IMR-90 (cell line): ENCODE data around the gene SLC35B2. TPM values are rescaled to one million over a fixed set of nuclear protein-coding genes. Genes with fewer than 3 reads are reported as not detected.

ENCODE experiments used
- ATAC-seq: fragments of 200-7000 bp; cut with Tn5 transposase; 2 replicates; pipeline ENCODE4 v1.9.1; 2020; ENCODE audit warnings: low read depth, mild to moderate bottlenecking, moderate library complexity
- BruUV-seq: library from RNA; stranded (reverse); fragments of 400-500 nt; replicated peaks from 2 replicates; lab custom pipeline; 2021; lab: Mats Ljungman, UMichigan
- CTCF ChIA-PET: fragments of 300-600 bp; formaldehyde crosslinking; extraction: SDS; loops from one replicate; lab custom pipeline; 2021; ENCODE audit warnings: antibody characterized with exemption; lab: Yijun Ruan, JAX
- POLR2A ChIA-PET: fragments of 300-600 bp; sonication (Branson Sonifier 250); formaldehyde crosslinking; loops from one replicate; lab custom pipeline; 2022; ENCODE audit warnings: antibody characterized with exemption; ENCODE audit not compliant: unreplicated experiment; lab: Charles Lee
- DNase-seq: peaks from one replicate; pipeline ENCODE4 v3.0.0; 2013
- H2AFZ ChIP-seq: replicated peaks from 2 replicates; pipeline ENCODE3; 2013; ENCODE audit warnings: low read length, mild to moderate bottlenecking; ENCODE audit not compliant: poor library complexity
- H2AK5ac ChIP-seq: 2 replicates; pipeline ENCODE4 v1.6.1; 2013; ENCODE audit warnings: low read depth, low read length, inconsistent platforms
- H2AK9ac ChIP-seq: replicated peaks from 2 replicates; pipeline ENCODE3; 2013; ENCODE audit warnings: mild to moderate bottlenecking, low read depth, low read length, moderate library complexity; ENCODE audit not compliant: poor library complexity
- H2BK120ac ChIP-seq: 2 replicates; pipeline ENCODE4 v1.6.1; 2013; ENCODE audit warnings: low read depth, low read length, inconsistent platforms
- H2BK15ac ChIP-seq: 3 replicates; pipeline ENCODE4 v1.6.1; 2013; ENCODE audit warnings: low read depth, low read length, inconsistent platforms
- H2BK20ac ChIP-seq: 2 replicates; pipeline ENCODE4 v1.6.1; 2013; ENCODE audit warnings: low read depth, mild to moderate bottlenecking, inconsistent platforms, low read length, moderate library complexity
- H2BK5ac ChIP-seq: 2 replicates; pipeline ENCODE4 v1.6.1; 2013; ENCODE audit warnings: mild to moderate bottlenecking, low read depth, low read length, inconsistent platforms; ENCODE audit not compliant: poor library complexity, severe bottlenecking
- H3K14ac ChIP-seq: replicated peaks from 2 replicates; pipeline ENCODE4 v1.6.1; 2013; ENCODE audit warnings: low read depth, low read length, inconsistent platforms
- H3K18ac ChIP-seq: 2 replicates; pipeline ENCODE4 v1.6.1; 2013; ENCODE audit warnings: low read depth, low read length, control low read depth
- H3K23ac ChIP-seq: 2 replicates; pipeline ENCODE4 v1.6.1; 2013; ENCODE audit warnings: low read depth, low read length, inconsistent platforms
- H3K27ac ChIP-seq: 2 replicates; pipeline ENCODE4 v1.5.1; 2013; ENCODE audit warnings: mild to moderate bottlenecking, control low read depth, low read length; ENCODE audit not compliant: insufficient read depth
- H3K27me3 ChIP-seq: 2 replicates; pipeline ENCODE4 v1.6.1; 2013; ENCODE audit warnings: low read length; ENCODE audit not compliant: control insufficient read depth, insufficient read depth
- H3K36me3 ChIP-seq: 2 replicates; pipeline ENCODE4 v1.6.1; 2013; ENCODE audit warnings: low read length, mixed read lengths; ENCODE audit not compliant: control insufficient read depth, insufficient read depth
- H3K4ac ChIP-seq: 2 replicates; pipeline ENCODE4 v1.6.1; 2013; ENCODE audit warnings: low read depth, low read length, inconsistent platforms
- H3K4me1 ChIP-seq: 2 replicates; pipeline ENCODE4 v1.6.1; 2013; ENCODE audit warnings: low read length, mixed read lengths; ENCODE audit not compliant: control insufficient read depth, insufficient read depth
- H3K4me2 ChIP-seq: 2 replicates; pipeline ENCODE4 v1.6.1; 2013; ENCODE audit warnings: low read depth, mild to moderate bottlenecking, control low read depth, low read length, moderate library complexity
- H3K4me3 ChIP-seq: 2 replicates; pipeline ENCODE4 v1.5.1; 2013; ENCODE audit warnings: low read depth, mild to moderate bottlenecking, control low read depth, low read length, moderate library complexity; ENCODE audit not compliant: insufficient read depth
- H3K56ac ChIP-seq: 2 replicates; pipeline ENCODE4 v1.6.1; 2013; ENCODE audit warnings: low read length, inconsistent platforms; ENCODE audit not compliant: insufficient read depth; ENCODE audit errors: extremely low read depth
- H3K79me1 ChIP-seq, 2 experiments: 2 replicates each; pipeline ENCODE4 v1.6.1; 2013; ENCODE audit warnings: low read length in 2 of 2, inconsistent platforms in 1 of 2, low read depth in 1 of 2
- H3K9ac ChIP-seq: 2 replicates; pipeline ENCODE4 v1.6.1; 2013; ENCODE audit warnings: low read depth, low read length, control low read depth
- H3K9me1 ChIP-seq: 2 replicates; pipeline ENCODE4 v1.6.1; 2013; ENCODE audit warnings: low read length, inconsistent platforms; ENCODE audit not compliant: insufficient read depth
- H3K9me3 ChIP-seq: 2 replicates; pipeline ENCODE4 v1.6.1; 2013; ENCODE audit warnings: low read length; ENCODE audit not compliant: control insufficient read depth, insufficient read depth
- H4K20me1 ChIP-seq: 2 replicates; pipeline ENCODE4 v1.6.1; 2013; ENCODE audit warnings: low read length, inconsistent platforms; ENCODE audit not compliant: insufficient read depth
- H4K5ac ChIP-seq: 2 replicates; pipeline ENCODE4 v1.6.1; 2013; ENCODE audit warnings: mild to moderate bottlenecking, low read depth, low read length, control low read depth
- H4K8ac ChIP-seq, 2 experiments: 2 replicates each; pipeline ENCODE4 v1.6.1; 2013; ENCODE audit warnings: low read depth in 2 of 2, low read length in 2 of 2, control low read depth in 1 of 2, inconsistent platforms in 1 of 2
- H4K91ac ChIP-seq: 2 replicates; pipeline ENCODE4 v1.6.1; 2013; ENCODE audit warnings: low read depth, low read length, inconsistent platforms; ENCODE audit not compliant: insufficient read depth
- BHLHE40 ChIP-seq: fragments of 150-350 bp; IDR thresholded peaks from 2 replicates; pipeline ENCODE4 v1.6.1; 2016; ENCODE audit warnings: mild to moderate bottlenecking, low read depth, low read length
- CEBPB ChIP-seq: IDR thresholded peaks from 2 replicates; pipeline ENCODE4 v1.6.1; 2012; ENCODE audit warnings: low read depth, low read length, improper control_type of control experiment
- MAFK ChIP-seq: IDR thresholded peaks from 2 replicates; pipeline ENCODE4 v1.6.1; 2012; ENCODE audit warnings: low read depth, low read length, improper control_type of control experiment
- NFE2L2 ChIP-seq: fragments of 150-350 bp; IDR thresholded peaks from 2 replicates; pipeline ENCODE4 v1.6.1; 2016; ENCODE audit warnings: low read depth, mild to moderate bottlenecking, low read length
- POLR2A ChIP-seq: IDR thresholded peaks from 2 replicates; pipeline ENCODE4 v1.6.1; 2012; ENCODE audit warnings: mild to moderate bottlenecking, low read depth, low read length
- RAD21 ChIP-seq: IDR thresholded peaks from 2 replicates; pipeline ENCODE4 v1.6.1; 2012; ENCODE audit warnings: low read length, improper control_type of control experiment
- SMC3 ChIP-seq: fragments of 150-350 bp; IDR thresholded peaks from 2 replicates; pipeline ENCODE4 v1.6.1; 2016; ENCODE audit warnings: low read depth, mild to moderate bottlenecking, antibody characterized with exemption, low read length, moderate library complexity
- WGBS, 2 experiments: methylation state at CpG; one replicate each; pipeline versions ENCODE4 v1.1.5 to v1.1.7; 2013; ENCODE audit warnings: missing lambda C conversion rate in 2 of 2; ENCODE audit not compliant: insufficient read length in 1 of 2; ENCODE audit errors: extremely low coverage in 2 of 2; 5-methylcytosine and 5-hydroxymethylcytosine counted together
- dilution Hi-C: fragments of 300-500 bp; cut with HindIII; formaldehyde crosslinking; loops from one replicate; pipeline ENCODE4 v1.14.3; 2018; ENCODE audit warnings: low sequenced_read_pairs; ENCODE audit not compliant: unreplicated experiment
- in situ Hi-C: fragments of 300-500 bp; cut with MboI; formaldehyde crosslinking; loops from 3 replicates; pipeline ENCODE4 v1.14.3; 2019; ENCODE audit warnings: low sequenced_read_pairs, inconsistent platforms, mixed read lengths
- intact Hi-C: fragments of 100-400 bp; cut with micrococcal nuclease; formaldehyde crosslinking; loops from 2 replicates; pipeline ENCODE4 v1.10.0; 2022
- polyA plus RNA-seq, 3 experiments: library from polyadenylated mRNA; depleted of rRNA; stranded (reverse); fragments of >200 nt; gene quantifications; 2 replicates each; pipeline ENCODE4 v1.2.3, GENCODE V29; 2012; ENCODE audit warnings: low replicate concordance in 1 of 3
- total RNA-seq: library from RNA; depleted of rRNA; stranded (reverse); fragments of >200 nt; gene quantifications from 2 replicates; pipeline ENCODE4 v1.2.3, GENCODE V29; 2012
- TF ChIP-seq, protein P1 (sequence below): conservative IDR thresholded peaks from 2 replicates; pipeline ENCODE4 v1.5.1; 2012; ENCODE audit warnings: mild to moderate bottlenecking, low read depth, low read length, improper control_type of control experiment

SLC35B2 gene
- total and polyA plus RNA-seq, 2 of the 4 experiments (the other 2 are of a cell fraction) = 51.4 to 89.9 TPM

- ChIA-PET POLR2A (no interaction called here), CTCF (interaction anchor here (0.7 to 1.8 kb wide), 3 partner anchors 10 to 72 kb away, joined by 3 to 4 read pairs (median 4); no protein-coding TSS in a partner anchor)
- Histone ChIP-seq H4K5ac (no peak overlapping the region), H3K9me1 (peaks cover 14% of the 10 kb centered on the region), H2AK9ac (no peak overlapping the region), H2BK20ac (no peak overlapping the region), H3K4me3 (no peak overlapping the region), H4K91ac (no peak overlapping the region), H2BK5ac (no peak overlapping the region), H3K4ac (no peak overlapping the region), H2BK15ac (no peak overlapping the region), H2BK120ac (no peak overlapping the region), H3K27ac (no peak overlapping the region), H3K36me3 (no peaks in the 10 kb centered on the region), H3K27me3 (peaks cover 28% of the 10 kb centered on the region), H3K4me1 (peaks cover 22% of the 10 kb centered on the region), H3K18ac (no peak overlapping the region), H3K14ac (no peak overlapping the region), H3K9me3 (no peaks in the 10 kb centered on the region), H2AK5ac (no peak overlapping the region), H3K56ac (no peak overlapping the region), H3K9ac (no peak overlapping the region), H3K23ac (no peak overlapping the region), H2AFZ (no peak overlapping the region), H4K20me1 (peaks cover 9% of the 10 kb centered on the region), H3K4me2 (no peak overlapping the region), H3K79me1 (peaks cover 24 to 36% of the 10 kb centered on the region in 2 experiments), H4K8ac (no peak overlapping the region)
- ATAC-seq (no peak), DNase-seq (no peak)
- intact Hi-C loops (no loop called here), in situ Hi-C loops (no loop called here), dilution Hi-C loops (no loop called here)
- TF ChIP-seq NFE2L2 (no peak), SMC3 (no peak), POLR2A (no peak), CEBPB (no peak), RAD21 (no peak), MAFK (no peak), BHLHE40 (no peak)
- TF ChIP-seq, protein P1, sequence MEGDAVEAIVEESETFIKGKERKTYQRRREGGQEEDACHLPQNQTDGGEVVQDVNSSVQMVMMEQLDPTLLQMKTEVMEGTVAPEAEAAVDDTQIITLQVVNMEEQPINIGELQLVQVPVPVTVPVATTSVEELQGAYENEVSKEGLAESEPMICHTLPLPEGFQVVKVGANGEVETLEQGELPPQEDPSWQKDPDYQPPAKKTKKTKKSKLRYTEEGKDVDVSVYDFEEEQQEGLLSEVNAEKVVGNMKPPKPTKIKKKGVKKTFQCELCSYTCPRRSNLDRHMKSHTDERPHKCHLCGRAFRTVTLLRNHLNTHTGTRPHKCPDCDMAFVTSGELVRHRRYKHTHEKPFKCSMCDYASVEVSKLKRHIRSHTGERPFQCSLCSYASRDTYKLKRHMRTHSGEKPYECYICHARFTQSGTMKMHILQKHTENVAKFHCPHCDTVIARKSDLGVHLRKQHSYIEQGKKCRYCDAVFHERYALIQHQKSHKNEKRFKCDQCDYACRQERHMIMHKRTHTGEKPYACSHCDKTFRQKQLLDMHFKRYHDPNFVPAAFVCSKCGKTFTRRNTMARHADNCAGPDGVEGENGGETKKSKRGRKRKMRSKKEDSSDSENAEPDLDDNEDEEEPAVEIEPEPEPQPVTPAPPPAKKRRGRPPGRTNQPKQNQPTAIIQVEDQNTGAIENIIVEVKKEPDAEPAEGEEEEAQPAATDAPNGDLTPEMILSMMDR = no peak
- BruUV-seq = no TSS peak
- WGBS, 2 experiments = 38% methylated on average over 1 of the region's 3 CpGs; no CpG with 5 or more reads in 1 of the 2 experiments
These were observed 9.0 kb upstream of the SLC35B2 start for GRCh38 chr6:44266347-44266746.
